HCT116 (cell line): Measurements from ENCODE around the gene TMEM150A. TPM values are rescaled to one million over a fixed set of nuclear protein-coding genes. Genes with fewer than 3 reads are reported as not detected.

Source experiments
- ATAC-seq: fragments of 200-7000 bp; cut with Tn5 transposase; 2 replicates; pipeline ENCODE4 v1.9.1; 2020; ENCODE audit warnings: mild to moderate bottlenecking, moderate library complexity
- BruUV-seq: library from RNA; stranded (reverse); fragments of 400-500 nt; replicated peaks from 2 replicates; lab custom pipeline; 2021; lab: Mats Ljungman, UMichigan
- CTCF ChIA-PET: fragments of 300-600 bp; sonication (Branson Sonifier 250); formaldehyde crosslinking; loops from one replicate; lab custom pipeline; 2021; ENCODE audit warnings: antibody characterized with exemption; lab: Charles Lee
- POLR2A ChIA-PET: fragments of 300-600, 350-600 bp; sonication (Branson Sonifier 250); formaldehyde crosslinking; loops from one replicate; lab custom pipeline; 2021; ENCODE audit warnings: antibody characterized with exemption; lab: Charles Lee
- RAD21 ChIA-PET, 2 experiments: fragments of 300-600 bp; sonication (Branson Sonifier 250); formaldehyde crosslinking; loops; one replicate each; lab custom pipeline; 2023; ENCODE audit warnings: low total read pairs in 2 of 2; ENCODE audit not compliant: uncharacterized antibody in 2 of 2, unreplicated experiment in 2 of 2, low non-redundant PET in 1 of 2; lab: Charles Lee
- DNase-seq: peaks from one replicate; pipeline ENCODE4 v3.0.0-alpha.2; 2010; ENCODE audit warnings: low read depth, low spot score
- H2AFZ ChIP-seq: fragments of 200-600 bp; shearing (Covaris generic), sonication (generic); 2 replicates; pipeline ENCODE4 v1.6.1; 2017; ENCODE audit warnings: low read depth, mixed run types, mixed read lengths, antibody characterized with exemption, low read length; ENCODE audit not compliant: poor library complexity, severe bottlenecking
- H3K27ac ChIP-seq: 2 replicates; pipeline ENCODE4 v1.5.1; 2012; ENCODE audit warnings: low read depth, low read length
- H3K27me3 ChIP-seq: fragments of 200-600 bp; sonication (generic); 2 replicates; pipeline ENCODE4 v1.6.1; 2016; ENCODE audit warnings: mixed run types, low read length, mixed read lengths; ENCODE audit not compliant: insufficient read depth
- H3K36me3 ChIP-seq, 2 experiments: fragments of 200-500 bp in 1 of 2; fragments of 200-600 bp in 1 of 2; sonication (Bioruptor generic) in 1 of 2; sonication (generic) in 1 of 2; 2 replicates each; pipeline versions ENCODE4 v1.5.1 to v1.6.1; 2014 to 2016; ENCODE audit warnings: low read length in 2 of 2, inconsistent platforms in 1 of 2, mixed read lengths in 1 of 2, mixed run types in 1 of 2; ENCODE audit not compliant: insufficient read depth in 2 of 2, control insufficient read depth in 1 of 2
- H3K4me1 ChIP-seq, 2 experiments: fragments of 200-600 bp in 1 of 2; sonication (generic) in 1 of 2; 2 replicates each; pipeline versions ENCODE4 v1.5.1 to v1.6.1; 2012 to 2017; ENCODE audit warnings: low read length in 2 of 2, inconsistent platforms in 1 of 2, mild to moderate bottlenecking in 1 of 2, mixed read lengths in 1 of 2, mixed run types in 1 of 2, moderate library complexity in 1 of 2; ENCODE audit not compliant: insufficient read depth in 2 of 2, control insufficient read depth in 1 of 2
- H3K4me2 ChIP-seq: fragments of 200-600 bp; sonication (generic); 2 replicates; pipeline ENCODE4 v1.6.1; 2017; ENCODE audit warnings: mixed run types, low read length, mixed read lengths
- H3K4me3 ChIP-seq, 2 experiments: fragments of 200-600 bp in 1 of 2; sonication (generic) in 1 of 2; replicated peaks in 1 of 2; 2 replicates each; pipeline ENCODE4 v1.5.1; 2011 to 2016; ENCODE audit warnings: low read length in 2 of 2, control low read depth in 1 of 2, low read depth in 1 of 2, mild to moderate bottlenecking in 1 of 2, mixed read lengths in 1 of 2, mixed run types in 1 of 2
- H3K79me2 ChIP-seq: fragments of 200-600 bp; sonication (generic); 2 replicates; pipeline ENCODE4 v1.6.1; 2017; ENCODE audit warnings: mild to moderate bottlenecking, mixed run types, low read length, moderate library complexity, mixed read lengths; ENCODE audit not compliant: insufficient read depth
- H3K9ac ChIP-seq: fragments of 200-600 bp; sonication (generic); 2 replicates; pipeline ENCODE4 v1.6.1; 2016; ENCODE audit warnings: low read length, mixed read lengths
- H3K9me2 ChIP-seq: fragments of 200-600 bp; sonication (generic), shearing (Covaris generic); 2 replicates; pipeline ENCODE4 v1.6.1; 2017; ENCODE audit warnings: mixed run types, mild to moderate bottlenecking, moderate library complexity; ENCODE audit not compliant: insufficient read depth
- H3K9me3 ChIP-seq, 2 experiments: fragments of 200-500 bp in 1 of 2; fragments of 200-600 bp in 1 of 2; sonication (Bioruptor generic) in 1 of 2; sonication (generic) in 1 of 2; 2 replicates each; pipeline ENCODE4 v1.6.1; 2014 to 2017; ENCODE audit warnings: low read length in 2 of 2, mixed read lengths in 2 of 2, inconsistent platforms in 1 of 2, low read depth in 1 of 2, mild to moderate bottlenecking in 1 of 2, mixed run types in 1 of 2, moderate library complexity in 1 of 2; ENCODE audit not compliant: control insufficient read depth in 1 of 2, insufficient read depth in 1 of 2
- H4K20me1 ChIP-seq: fragments of 200-600 bp; sonication (generic), shearing (Covaris generic); 2 replicates; pipeline ENCODE4 v1.6.1; 2017; ENCODE audit warnings: mixed run types, mild to moderate bottlenecking, moderate library complexity; ENCODE audit not compliant: insufficient read depth
- ATF3 ChIP-seq: IDR thresholded peaks from 2 replicates; pipeline ENCODE4 v1.6.1; 2012
- CBX3 ChIP-seq: IDR thresholded peaks from 2 replicates; pipeline ENCODE4 v1.6.1; 2012; ENCODE audit warnings: low read depth
- CTCF ChIP-seq, 3 experiments: fragments of 200-600 bp in 1 of 3; sonication (generic) in 1 of 3; IDR thresholded peaks in 2 of 3; conservative IDR thresholded peaks in 1 of 3; 2 replicates each; pipeline ENCODE4 v1.5.1; 2012 to 2017; ENCODE audit warnings: low read depth in 2 of 3, low read length in 2 of 3, antibody characterized with exemption in 1 of 3, borderline replicate concordance in 1 of 3, control low read depth in 1 of 3, mild to moderate bottlenecking in 1 of 3, mixed read lengths in 1 of 3, mixed run types in 1 of 3, moderate library complexity in 1 of 3; ENCODE audit not compliant: insufficient read depth in 1 of 3
- EGR1 ChIP-seq: IDR thresholded peaks from 2 replicates; pipeline ENCODE4 v1.6.1; 2012; ENCODE audit warnings: low read depth
- FOSL1 ChIP-seq: IDR thresholded peaks from 2 replicates; pipeline ENCODE4 v1.6.1; 2012; ENCODE audit warnings: low read depth
- JUND ChIP-seq: IDR thresholded peaks from 2 replicates; pipeline ENCODE4 v1.6.1; 2012
- MAX ChIP-seq: IDR thresholded peaks from 2 replicates; pipeline ENCODE4 v1.6.1; 2012
- POLR2A ChIP-seq: IDR thresholded peaks from 2 replicates; pipeline ENCODE4 v1.7.0; 2011; ENCODE audit warnings: borderline replicate concordance; ENCODE audit not compliant: insufficient read depth, insufficient read length; ENCODE audit errors: extremely low read depth
- POLR2AphosphoS5 ChIP-seq: IDR thresholded peaks from 2 replicates; pipeline ENCODE4 v1.6.1; 2011; ENCODE audit warnings: mild to moderate bottlenecking, low read depth, low read length, moderate library complexity
- REST ChIP-seq: IDR thresholded peaks from 2 replicates; pipeline ENCODE4 v1.6.1; 2012; ENCODE audit warnings: low read depth
- SIN3A ChIP-seq: IDR thresholded peaks from 2 replicates; pipeline ENCODE4 v1.6.1; 2012; ENCODE audit warnings: low read depth
- SP1 ChIP-seq: IDR thresholded peaks from 2 replicates; pipeline ENCODE4 v1.6.1; 2012; ENCODE audit warnings: low read depth
- SRF ChIP-seq: IDR thresholded peaks from 2 replicates; pipeline ENCODE4 v1.6.1; 2012; ENCODE audit warnings: low read depth
- TCF7L2 ChIP-seq: IDR thresholded peaks from 2 replicates; pipeline ENCODE4 v1.7.0; 2011; ENCODE audit warnings: borderline replicate concordance, inconsistent platforms; ENCODE audit not compliant: insufficient read depth, insufficient read length; ENCODE audit errors: extremely low read depth
- YY1 ChIP-seq: IDR thresholded peaks from 2 replicates; pipeline ENCODE4 v1.6.1; 2011; ENCODE audit warnings: low read length, low read depth, moderate library complexity, mild to moderate bottlenecking; ENCODE audit not compliant: insufficient replicate concordance; ENCODE audit errors: extremely low read depth
- ZBTB33 ChIP-seq: IDR thresholded peaks from 2 replicates; pipeline ENCODE4 v1.6.1; 2011; ENCODE audit warnings: mild to moderate bottlenecking, low read length, moderate library complexity; ENCODE audit not compliant: insufficient replicate concordance; ENCODE audit errors: extremely low read depth
- ZFX ChIP-seq: fragments of 450-650 bp; IDR thresholded peaks from 2 replicates; pipeline ENCODE4 v1.6.1; 2017
- intact Hi-C: fragments of 100-400 bp; cut with micrococcal nuclease; formaldehyde crosslinking; loops from 2 replicates; pipeline ENCODE4 v1.10.0; 2022
- total RNA-seq: library from RNA; stranded (reverse); gene quantifications from one replicate; pipeline ENCODE4 v1.2.1, GENCODE V29; 2021; ENCODE audit not compliant: unreplicated experiment

The TMEM150A gene
- total RNA-seq, 1 experiment from 2014 or later = 9.9 TPM

- H3K27me3 ChIP-seq = no peaks in the 10 kb centered on the region
- H2AFZ ChIP-seq = peak within 1 kb of the TSS; percentile 49
- DNase-seq = peak; percentile 87
- ChIA-PET POLR2A (interaction anchor here (0.7 to 2.1 kb wide), 12 partner anchors 8 to 441 kb away, joined by 3 to 8 read pairs (median 3); partner anchors contain the start of genes C2orf68, MAT2A and SH2D6), CTCF (interaction anchor here (1.1 kb wide), 1 partner anchor 10 kb away, joined by 3 read pairs; no protein-coding TSS in a partner anchor), RAD21 (interaction anchor here in 1 of 2 experiments (0.7 kb wide), 2 partner anchors 10 to 211 kb away, joined by 3 read pairs; no protein-coding TSS in a partner anchor)
- no peaks in the 10 kb centered on the region for H3K9me3 ChIP-seq
- H4K20me1 ChIP-seq = no peaks in the 10 kb centered on the region; the same call in 1 of the 2 replicates
- H3K9ac ChIP-seq = peak within 1 kb of the TSS; percentile 85
- peak within 1 kb of the TSS; percentile 73 for H3K4me2 ChIP-seq
- H3K4me3 ChIP-seq = peak within 1 kb of the TSS; percentile 88 to 92
- no peaks in the 10 kb centered on the region for H3K9me2 ChIP-seq
- H3K4me1 ChIP-seq = peaks cover 2 to 15% of the 10 kb centered on the region in 2 experiments; a peak in 3 of 4 replicates
- ATAC-seq = peak; percentile 95
- TSS peak; percentile 96 for BruUV-seq
- peaks cover 32% of the 10 kb centered on the region for H3K79me2 ChIP-seq
- H3K36me3 ChIP-seq = peaks cover 8% of the 10 kb centered on the region in 2 experiments; a peak in 2 of 4 replicates
- peak within 1 kb of the TSS; percentile 66 for H3K27ac ChIP-seq
- intact Hi-C loops = no loop called here
- TF ChIP-seq POLR2AphosphoS5 (peak; percentile 98), SP1 (peak; percentile 83), FOSL1 (no peak), ZBTB33 (peak; percentile 16), YY1 (peak; percentile 88), TCF7L2 (peak; percentile 36), JUND (no peak), ATF3 (no peak), EGR1 (peak; percentile 74), POLR2A (peak; percentile 96), CTCF (IDR thresholded peaks at IDR 0.05 in 2 of 3, conservative IDR thresholded peaks at IDR 0.05 in 1 of 3; ENCODE audit: borderline replicate concordance in 1 of 3, insufficient read depth in 1 of 3, low read depth in 2 of 3, low read length in 2 of 3) (no peak), MAX (peak; percentile 56), CBX3 (peak; percentile 70), SIN3A (peak; percentile 89), SRF (peak; percentile 57; the same call in 1 of the 2 replicates), REST (no peak), ZFX (peak; percentile 22; the same call in 1 of the 2 replicates)
Measured at GRCh38 chr2:85561280-85562212, 41.0 kb downstream of the TMEM150A start, which contains the start of gene GGCX. Gene GGCX (minus strand): TSS chr2:85561493. CDS start chr2:85561428, 65 bp downstream.
